Sigmoid colon (tissue), 4 donors: ENCODE results near the gene SEC14L6.

Source experiments
- EP300 ChIP-seq, 4 donors: sonication (generic); formaldehyde crosslinking; IDR thresholded peaks; one replicate each; pipeline ENCODE4 v1.6.1; 2017; ENCODE audit warnings: antibody characterized with exemption in 4 of 4
- POLR2A ChIP-seq, 2 donors: fragments of 450-650 bp; IDR thresholded peaks; one replicate each; pipeline ENCODE4 v1.6.1; 2016; ENCODE audit warnings: antibody characterized with exemption in 2 of 2, mild to moderate bottlenecking in 2 of 2, moderate library complexity in 2 of 2
- POLR2AphosphoS5 ChIP-seq, 4 donors: sonication (generic); formaldehyde crosslinking; IDR thresholded peaks; one replicate each; pipeline ENCODE4 v1.6.1; 2017; ENCODE audit warnings: antibody characterized with exemption in 4 of 4
- TF ChIP-seq, protein P1 (sequence below), 4 experiments: fragments of 450-650 bp in 3 of 4; fragments of 200-600 bp in 1 of 4; IDR thresholded peaks; one replicate each; pipeline ENCODE4 v1.5.1; 2016 to 2019; ENCODE audit warnings: antibody characterized with exemption in 4 of 4, mild to moderate bottlenecking in 3 of 4, moderate library complexity in 2 of 4

DNA sequence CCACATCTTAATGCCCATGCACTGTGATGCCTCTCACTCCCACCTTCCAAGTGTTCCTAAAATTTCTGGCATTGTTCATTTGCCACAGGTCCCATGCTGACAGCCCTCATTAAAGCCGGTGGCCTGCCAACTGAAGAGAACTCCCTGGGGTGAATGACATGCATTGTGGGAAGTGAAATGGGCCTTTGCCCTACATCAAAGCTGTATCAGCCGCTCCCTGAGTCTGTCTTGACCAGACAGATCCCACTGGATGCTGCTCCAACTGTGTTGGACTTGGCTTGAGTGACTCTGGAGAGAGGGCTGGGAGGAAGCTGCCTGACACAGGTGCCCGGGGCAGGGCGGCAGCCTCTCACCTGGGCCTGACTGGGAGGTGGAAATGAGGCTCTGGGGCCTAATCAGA lies 32.3 kb downstream of the SEC14L6 start:
- TF ChIP-seq, protein P1, sequence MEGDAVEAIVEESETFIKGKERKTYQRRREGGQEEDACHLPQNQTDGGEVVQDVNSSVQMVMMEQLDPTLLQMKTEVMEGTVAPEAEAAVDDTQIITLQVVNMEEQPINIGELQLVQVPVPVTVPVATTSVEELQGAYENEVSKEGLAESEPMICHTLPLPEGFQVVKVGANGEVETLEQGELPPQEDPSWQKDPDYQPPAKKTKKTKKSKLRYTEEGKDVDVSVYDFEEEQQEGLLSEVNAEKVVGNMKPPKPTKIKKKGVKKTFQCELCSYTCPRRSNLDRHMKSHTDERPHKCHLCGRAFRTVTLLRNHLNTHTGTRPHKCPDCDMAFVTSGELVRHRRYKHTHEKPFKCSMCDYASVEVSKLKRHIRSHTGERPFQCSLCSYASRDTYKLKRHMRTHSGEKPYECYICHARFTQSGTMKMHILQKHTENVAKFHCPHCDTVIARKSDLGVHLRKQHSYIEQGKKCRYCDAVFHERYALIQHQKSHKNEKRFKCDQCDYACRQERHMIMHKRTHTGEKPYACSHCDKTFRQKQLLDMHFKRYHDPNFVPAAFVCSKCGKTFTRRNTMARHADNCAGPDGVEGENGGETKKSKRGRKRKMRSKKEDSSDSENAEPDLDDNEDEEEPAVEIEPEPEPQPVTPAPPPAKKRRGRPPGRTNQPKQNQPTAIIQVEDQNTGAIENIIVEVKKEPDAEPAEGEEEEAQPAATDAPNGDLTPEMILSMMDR (IDR thresholded peaks at IDR 0.05), result no peak
- TF ChIP-seq POLR2AphosphoS5 (IDR thresholded peaks at IDR 0.05) (no peak), EP300 (IDR thresholded peaks at IDR 0.05) (no peak), POLR2A (IDR thresholded peaks at IDR 0.05) (no peak)
